Measurements from ENCODE around the gene ALK. TPM values are rescaled to one million over a fixed set of nuclear protein-coding genes. Genes with fewer than 3 reads are reported as not detected.

ALK gene
- polyA plus RNA-seq, 1 experiment, result not detected

DNA sequence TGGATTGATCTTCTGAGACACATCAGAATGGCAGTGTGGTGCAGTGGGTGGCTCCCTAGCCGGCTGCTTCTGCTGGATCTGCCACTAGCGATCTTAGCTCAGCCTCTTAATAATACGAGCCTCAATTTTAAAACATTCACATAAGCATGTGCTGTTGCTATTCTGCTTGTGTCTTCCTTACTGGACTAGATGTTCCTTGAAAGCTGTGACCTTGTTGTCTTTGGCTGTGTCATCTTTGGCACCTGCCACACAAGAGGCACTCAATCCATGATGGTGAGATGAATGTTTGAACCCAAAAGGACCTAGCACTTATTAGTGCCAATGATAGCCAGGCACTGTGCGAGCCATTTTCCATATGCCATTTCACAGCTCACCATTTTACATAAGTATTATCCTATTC is 393.0 kb downstream of the ALK start:
- POLR2A ChIA-PET, result interaction anchor here (0.9 kb wide), 1 partner anchor 11 kb away, joined by 3 read pairs; no protein-coding TSS in a partner anchor
- DNase-seq (ENCODE audit: low read depth, low spot score), result no peak
- TF ChIP-seq, protein P1, sequence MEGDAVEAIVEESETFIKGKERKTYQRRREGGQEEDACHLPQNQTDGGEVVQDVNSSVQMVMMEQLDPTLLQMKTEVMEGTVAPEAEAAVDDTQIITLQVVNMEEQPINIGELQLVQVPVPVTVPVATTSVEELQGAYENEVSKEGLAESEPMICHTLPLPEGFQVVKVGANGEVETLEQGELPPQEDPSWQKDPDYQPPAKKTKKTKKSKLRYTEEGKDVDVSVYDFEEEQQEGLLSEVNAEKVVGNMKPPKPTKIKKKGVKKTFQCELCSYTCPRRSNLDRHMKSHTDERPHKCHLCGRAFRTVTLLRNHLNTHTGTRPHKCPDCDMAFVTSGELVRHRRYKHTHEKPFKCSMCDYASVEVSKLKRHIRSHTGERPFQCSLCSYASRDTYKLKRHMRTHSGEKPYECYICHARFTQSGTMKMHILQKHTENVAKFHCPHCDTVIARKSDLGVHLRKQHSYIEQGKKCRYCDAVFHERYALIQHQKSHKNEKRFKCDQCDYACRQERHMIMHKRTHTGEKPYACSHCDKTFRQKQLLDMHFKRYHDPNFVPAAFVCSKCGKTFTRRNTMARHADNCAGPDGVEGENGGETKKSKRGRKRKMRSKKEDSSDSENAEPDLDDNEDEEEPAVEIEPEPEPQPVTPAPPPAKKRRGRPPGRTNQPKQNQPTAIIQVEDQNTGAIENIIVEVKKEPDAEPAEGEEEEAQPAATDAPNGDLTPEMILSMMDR (IDR thresholded peaks at IDR 0.05; ENCODE audit: low read depth, low read length), result no peak
- no peak overlapping the region for H3K27ac ChIP-seq (ENCODE audit: low read depth, low read length)
- no peaks in the 10 kb centered on the region for H3K27me3 ChIP-seq (ENCODE audit: control insufficient read depth, insufficient read depth, low read length)
- no peaks in the 10 kb centered on the region for H3K9me3 ChIP-seq (ENCODE audit: control insufficient read depth, insufficient read depth, low read length)
- CTCF ChIA-PET, result no interaction called here
- H3K4me3 ChIP-seq (ENCODE audit: low read depth, low read length), result no peak overlapping the region

DNA sequence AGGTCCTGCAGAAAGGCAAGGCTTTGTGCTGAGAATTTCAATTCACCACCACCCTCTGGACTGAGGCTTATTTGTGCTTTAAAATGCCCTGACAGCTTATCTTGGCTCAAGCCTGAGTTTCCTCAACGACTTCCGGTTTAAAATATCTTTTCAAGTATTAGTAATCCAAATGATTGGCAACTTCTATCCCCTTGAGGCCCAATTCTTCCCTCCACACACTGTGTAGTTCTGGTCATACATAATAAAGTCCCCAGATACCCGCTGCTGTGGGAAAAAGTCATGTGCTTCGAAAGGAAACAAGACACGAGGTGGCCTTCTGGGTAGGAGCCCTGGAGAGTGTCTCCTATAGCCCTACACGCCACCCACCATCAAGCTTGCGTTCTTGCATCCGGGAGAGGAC is 393.4 kb downstream of the ALK start:
- Histone ChIP-seq H3K27me3 (ENCODE audit: control insufficient read depth, insufficient read depth, low read length) (no peaks in the 10 kb centered on the region), H3K9me3 (ENCODE audit: control insufficient read depth, insufficient read depth, low read length) (no peaks in the 10 kb centered on the region), H3K27ac (ENCODE audit: low read depth, low read length) (no peak overlapping the region), H3K4me3 (ENCODE audit: low read depth, low read length) (no peak overlapping the region)
- TF ChIP-seq, protein P1 (IDR thresholded peaks at IDR 0.05; ENCODE audit: low read depth, low read length), result no peak
- ChIA-PET POLR2A (interaction anchor here (0.9 kb wide), 1 partner anchor 11 kb away, joined by 3 read pairs; no protein-coding TSS in a partner anchor), CTCF (no interaction called here)
- DNase-seq (ENCODE audit: low read depth, low spot score), result no peak

DNA sequence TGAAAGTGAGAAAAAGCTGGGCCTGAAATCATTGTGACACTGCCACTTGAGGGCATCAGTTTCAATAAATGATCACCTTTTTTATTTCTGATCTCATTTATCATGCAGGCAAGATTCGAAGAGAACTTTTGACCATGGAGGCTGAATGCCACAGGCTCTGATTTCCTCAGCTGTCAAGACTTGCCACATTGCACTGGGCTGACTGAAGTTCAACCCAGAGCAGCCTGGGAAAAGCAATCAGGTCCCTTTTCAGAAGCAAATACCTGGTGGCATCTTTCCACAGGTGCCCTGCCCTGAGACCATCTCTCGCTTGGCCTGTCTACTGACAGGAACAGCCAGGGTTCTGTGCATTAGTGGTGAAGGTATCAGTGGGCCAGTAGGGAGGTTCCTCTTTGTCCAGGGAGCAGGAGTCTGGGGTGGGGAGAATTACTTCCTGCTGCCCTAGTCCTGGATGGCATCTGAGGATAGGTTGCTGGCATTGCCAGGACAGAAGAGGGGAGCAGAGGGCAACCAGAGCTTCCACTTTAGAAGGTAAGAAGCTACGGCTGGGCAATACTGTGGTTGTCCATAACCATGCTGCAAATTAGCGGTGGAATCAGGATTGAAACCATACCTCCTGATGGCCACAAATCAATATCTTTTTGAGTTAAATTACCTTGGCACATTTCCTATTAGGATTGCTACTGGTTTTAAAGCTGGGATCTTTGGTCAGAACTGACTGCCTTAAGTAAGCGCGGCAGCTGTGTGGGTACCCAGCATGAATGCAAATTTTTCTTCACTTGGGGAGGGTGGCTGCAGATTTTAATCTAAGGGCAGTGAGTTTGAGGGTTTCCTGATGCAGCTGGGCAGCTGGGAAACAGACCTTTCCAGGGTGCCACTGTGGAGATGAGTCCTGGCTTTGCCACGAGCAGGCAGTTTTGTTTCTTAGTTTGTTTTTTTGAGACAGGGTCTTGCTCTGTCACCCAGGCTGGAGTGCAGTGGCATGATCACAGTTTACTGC is 394.5 kb downstream of the ALK start:
- Histone ChIP-seq H3K27ac (ENCODE audit: low read depth, low read length) (no peak overlapping the region), H3K4me3 (ENCODE audit: low read depth, low read length) (no peak overlapping the region), H3K9me3 (ENCODE audit: control insufficient read depth, insufficient read depth, low read length) (no peaks in the 10 kb centered on the region), H3K27me3 (ENCODE audit: control insufficient read depth, insufficient read depth, low read length) (no peaks in the 10 kb centered on the region)
- DNase-seq (ENCODE audit: low read depth, low spot score), result no peak
- CTCF ChIA-PET, result no interaction called here
- POLR2A ChIA-PET, result no interaction called here
- TF ChIP-seq, protein P1 (IDR thresholded peaks at IDR 0.05; ENCODE audit: low read depth, low read length), result no peak

DNA sequence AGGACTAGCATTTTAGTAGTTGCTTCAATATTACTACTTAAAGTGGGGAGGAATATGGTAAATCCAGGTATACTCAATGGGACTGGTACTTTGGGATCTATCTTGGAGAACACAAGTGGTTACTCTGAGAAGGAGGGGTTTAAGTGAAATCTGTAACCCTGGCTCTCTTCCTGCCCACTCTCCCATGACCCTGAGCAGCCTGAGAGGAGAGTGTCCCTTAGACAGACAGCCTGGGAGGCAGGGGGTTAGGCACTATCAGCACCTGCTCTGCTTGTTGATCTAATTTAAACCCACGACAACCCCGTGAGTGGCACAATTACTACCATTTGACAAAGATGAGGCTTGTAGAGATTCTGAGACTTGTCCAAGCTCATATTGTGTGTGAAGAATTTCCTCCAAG is 395.5 kb downstream of the ALK start:
- H3K27me3 ChIP-seq (ENCODE audit: control insufficient read depth, insufficient read depth, low read length), result no peaks in the 10 kb centered on the region
- no peak overlapping the region for H3K4me3 ChIP-seq (ENCODE audit: low read depth, low read length)
- TF ChIP-seq, protein P1 (IDR thresholded peaks at IDR 0.05; ENCODE audit: low read depth, low read length), result no peak
- CTCF ChIA-PET, result no interaction called here
- DNase-seq (ENCODE audit: low read depth, low spot score), result no peak
- H3K9me3 ChIP-seq (ENCODE audit: control insufficient read depth, insufficient read depth, low read length), result no peaks in the 10 kb centered on the region
- H3K27ac ChIP-seq (ENCODE audit: low read depth, low read length), result no peak overlapping the region
- POLR2A ChIA-PET, result no interaction called here

DNA sequence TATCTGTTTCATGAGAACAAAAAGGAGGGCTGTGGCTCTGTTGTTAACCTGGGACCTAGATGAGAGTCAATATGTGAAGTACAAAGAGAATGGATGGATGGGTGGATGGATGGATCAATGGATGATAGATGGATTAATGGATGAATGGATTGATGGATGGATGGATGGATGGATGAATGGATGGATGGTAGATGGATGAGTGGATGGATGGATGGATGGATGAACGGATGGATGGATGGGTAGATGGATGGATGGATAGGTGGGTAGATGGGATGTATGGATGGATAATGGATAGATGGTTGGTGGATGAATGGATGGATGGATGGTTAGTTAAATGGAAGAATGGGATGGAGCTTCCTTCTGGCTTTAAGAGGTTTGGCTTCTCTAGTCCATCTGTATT is 396.7 kb downstream of the ALK start:
- CTCF ChIA-PET, result no interaction called here
- no peak for DNase-seq (ENCODE audit: low read depth, low spot score)
- H3K4me3 ChIP-seq (ENCODE audit: low read depth, low read length), result no peak overlapping the region
- no peak overlapping the region for H3K27ac ChIP-seq (ENCODE audit: low read depth, low read length)
- no peaks in the 10 kb centered on the region for H3K27me3 ChIP-seq (ENCODE audit: control insufficient read depth, insufficient read depth, low read length)
- no peaks in the 10 kb centered on the region for H3K9me3 ChIP-seq (ENCODE audit: control insufficient read depth, insufficient read depth, low read length)
- POLR2A ChIA-PET, result no interaction called here
- TF ChIP-seq, protein P1 (IDR thresholded peaks at IDR 0.05; ENCODE audit: low read depth, low read length), result no peak
